IMR-90 (cell line): ENCODE measurements around the gene ADGRG1. TPM values are rescaled to one million over a fixed set of nuclear protein-coding genes. Genes with fewer than 3 reads are reported as not detected.

Source experiments
- ATAC-seq: fragments of 200-7000 bp; cut with Tn5 transposase; 2 replicates; pipeline ENCODE4 v1.9.1; 2020; ENCODE audit warnings: low read depth, mild to moderate bottlenecking, moderate library complexity
- BruUV-seq: library from RNA; stranded (reverse); fragments of 400-500 nt; replicated peaks from 2 replicates; lab custom pipeline; 2021; lab: Mats Ljungman, UMichigan
- CTCF ChIA-PET: fragments of 300-600 bp; formaldehyde crosslinking; extraction: SDS; loops from one replicate; lab custom pipeline; 2021; ENCODE audit warnings: antibody characterized with exemption; lab: Yijun Ruan, JAX
- POLR2A ChIA-PET: fragments of 300-600 bp; sonication (Branson Sonifier 250); formaldehyde crosslinking; loops from one replicate; lab custom pipeline; 2022; ENCODE audit warnings: antibody characterized with exemption; ENCODE audit not compliant: unreplicated experiment; lab: Charles Lee
- DNase-seq: peaks from one replicate; pipeline ENCODE4 v3.0.0; 2013
- H2AFZ ChIP-seq: replicated peaks from 2 replicates; pipeline ENCODE3; 2013; ENCODE audit warnings: low read length, mild to moderate bottlenecking; ENCODE audit not compliant: poor library complexity
- H2AK5ac ChIP-seq: 2 replicates; pipeline ENCODE4 v1.6.1; 2013; ENCODE audit warnings: low read depth, low read length, inconsistent platforms
- H2AK9ac ChIP-seq: replicated peaks from 2 replicates; pipeline ENCODE3; 2013; ENCODE audit warnings: mild to moderate bottlenecking, low read depth, low read length, moderate library complexity; ENCODE audit not compliant: poor library complexity
- H2BK120ac ChIP-seq: 2 replicates; pipeline ENCODE4 v1.6.1; 2013; ENCODE audit warnings: low read depth, low read length, inconsistent platforms
- H2BK15ac ChIP-seq: 3 replicates; pipeline ENCODE4 v1.6.1; 2013; ENCODE audit warnings: low read depth, low read length, inconsistent platforms
- H2BK20ac ChIP-seq: 2 replicates; pipeline ENCODE4 v1.6.1; 2013; ENCODE audit warnings: low read depth, mild to moderate bottlenecking, inconsistent platforms, low read length, moderate library complexity
- H2BK5ac ChIP-seq: 2 replicates; pipeline ENCODE4 v1.6.1; 2013; ENCODE audit warnings: mild to moderate bottlenecking, low read depth, low read length, inconsistent platforms; ENCODE audit not compliant: poor library complexity, severe bottlenecking
- H3K14ac ChIP-seq: replicated peaks from 2 replicates; pipeline ENCODE4 v1.6.1; 2013; ENCODE audit warnings: low read depth, low read length, inconsistent platforms
- H3K18ac ChIP-seq: 2 replicates; pipeline ENCODE4 v1.6.1; 2013; ENCODE audit warnings: low read depth, low read length, control low read depth
- H3K23ac ChIP-seq: 2 replicates; pipeline ENCODE4 v1.6.1; 2013; ENCODE audit warnings: low read depth, low read length, inconsistent platforms
- H3K27ac ChIP-seq: 2 replicates; pipeline ENCODE4 v1.5.1; 2013; ENCODE audit warnings: mild to moderate bottlenecking, control low read depth, low read length; ENCODE audit not compliant: insufficient read depth
- H3K27me3 ChIP-seq: 2 replicates; pipeline ENCODE4 v1.6.1; 2013; ENCODE audit warnings: low read length; ENCODE audit not compliant: control insufficient read depth, insufficient read depth
- H3K36me3 ChIP-seq: 2 replicates; pipeline ENCODE4 v1.6.1; 2013; ENCODE audit warnings: low read length, mixed read lengths; ENCODE audit not compliant: control insufficient read depth, insufficient read depth
- H3K4ac ChIP-seq: 2 replicates; pipeline ENCODE4 v1.6.1; 2013; ENCODE audit warnings: low read depth, low read length, inconsistent platforms
- H3K4me1 ChIP-seq: 2 replicates; pipeline ENCODE4 v1.6.1; 2013; ENCODE audit warnings: low read length, mixed read lengths; ENCODE audit not compliant: control insufficient read depth, insufficient read depth
- H3K4me2 ChIP-seq: 2 replicates; pipeline ENCODE4 v1.6.1; 2013; ENCODE audit warnings: low read depth, mild to moderate bottlenecking, control low read depth, low read length, moderate library complexity
- H3K4me3 ChIP-seq: 2 replicates; pipeline ENCODE4 v1.5.1; 2013; ENCODE audit warnings: low read depth, mild to moderate bottlenecking, control low read depth, low read length, moderate library complexity; ENCODE audit not compliant: insufficient read depth
- H3K56ac ChIP-seq: 2 replicates; pipeline ENCODE4 v1.6.1; 2013; ENCODE audit warnings: low read length, inconsistent platforms; ENCODE audit not compliant: insufficient read depth; ENCODE audit errors: extremely low read depth
- H3K79me1 ChIP-seq, 2 experiments: 2 replicates each; pipeline ENCODE4 v1.6.1; 2013; ENCODE audit warnings: low read length in 2 of 2, inconsistent platforms in 1 of 2, low read depth in 1 of 2
- H3K9ac ChIP-seq: 2 replicates; pipeline ENCODE4 v1.6.1; 2013; ENCODE audit warnings: low read depth, low read length, control low read depth
- H3K9me1 ChIP-seq: 2 replicates; pipeline ENCODE4 v1.6.1; 2013; ENCODE audit warnings: low read length, inconsistent platforms; ENCODE audit not compliant: insufficient read depth
- H3K9me3 ChIP-seq: 2 replicates; pipeline ENCODE4 v1.6.1; 2013; ENCODE audit warnings: low read length; ENCODE audit not compliant: control insufficient read depth, insufficient read depth
- H4K20me1 ChIP-seq: 2 replicates; pipeline ENCODE4 v1.6.1; 2013; ENCODE audit warnings: low read length, inconsistent platforms; ENCODE audit not compliant: insufficient read depth
- H4K5ac ChIP-seq: 2 replicates; pipeline ENCODE4 v1.6.1; 2013; ENCODE audit warnings: mild to moderate bottlenecking, low read depth, low read length, control low read depth
- H4K8ac ChIP-seq, 2 experiments: 2 replicates each; pipeline ENCODE4 v1.6.1; 2013; ENCODE audit warnings: low read depth in 2 of 2, low read length in 2 of 2, control low read depth in 1 of 2, inconsistent platforms in 1 of 2
- H4K91ac ChIP-seq: 2 replicates; pipeline ENCODE4 v1.6.1; 2013; ENCODE audit warnings: low read depth, low read length, inconsistent platforms; ENCODE audit not compliant: insufficient read depth
- CHD1 ChIP-seq: IDR thresholded peaks from 2 replicates; pipeline ENCODE4 v1.6.1; 2012; ENCODE audit warnings: low read depth, low read length, improper control_type of control experiment
- CTCF ChIP-seq: conservative IDR thresholded peaks from 2 replicates; pipeline ENCODE4 v1.5.1; 2012; ENCODE audit warnings: mild to moderate bottlenecking, low read depth, low read length, improper control_type of control experiment
- MAFK ChIP-seq: IDR thresholded peaks from 2 replicates; pipeline ENCODE4 v1.6.1; 2012; ENCODE audit warnings: low read depth, low read length, improper control_type of control experiment
- MAZ ChIP-seq: IDR thresholded peaks from 2 replicates; pipeline ENCODE4 v1.6.1; 2012; ENCODE audit warnings: low read depth, mild to moderate bottlenecking, low read length, improper control_type of control experiment, moderate library complexity, borderline replicate concordance
- RCOR1 ChIP-seq: IDR thresholded peaks from 2 replicates; pipeline ENCODE4 v1.6.1; 2012; ENCODE audit warnings: mild to moderate bottlenecking, low read length, improper control_type of control experiment; ENCODE audit not compliant: insufficient replicate concordance
- SMC3 ChIP-seq: fragments of 150-350 bp; IDR thresholded peaks from 2 replicates; pipeline ENCODE4 v1.6.1; 2016; ENCODE audit warnings: low read depth, mild to moderate bottlenecking, antibody characterized with exemption, low read length, moderate library complexity
- WGBS, 2 experiments: methylation state at CpG; one replicate each; pipeline versions ENCODE4 v1.1.5 to v1.1.7; 2013; ENCODE audit warnings: missing lambda C conversion rate in 2 of 2; ENCODE audit not compliant: insufficient read length in 1 of 2; ENCODE audit errors: extremely low coverage in 2 of 2; 5-methylcytosine and 5-hydroxymethylcytosine counted together
- dilution Hi-C: fragments of 300-500 bp; cut with HindIII; formaldehyde crosslinking; loops from one replicate; pipeline ENCODE4 v1.14.3; 2018; ENCODE audit warnings: low sequenced_read_pairs; ENCODE audit not compliant: unreplicated experiment
- in situ Hi-C: fragments of 300-500 bp; cut with MboI; formaldehyde crosslinking; loops from 3 replicates; pipeline ENCODE4 v1.14.3; 2019; ENCODE audit warnings: low sequenced_read_pairs, inconsistent platforms, mixed read lengths
- intact Hi-C: fragments of 100-400 bp; cut with micrococcal nuclease; formaldehyde crosslinking; loops from 2 replicates; pipeline ENCODE4 v1.10.0; 2022
- polyA plus RNA-seq, 3 experiments: library from polyadenylated mRNA; depleted of rRNA; stranded (reverse); fragments of >200 nt; gene quantifications; 2 replicates each; pipeline ENCODE4 v1.2.3, GENCODE V29; 2012; ENCODE audit warnings: low replicate concordance in 1 of 3
- total RNA-seq: library from RNA; depleted of rRNA; stranded (reverse); fragments of >200 nt; gene quantifications from 2 replicates; pipeline ENCODE4 v1.2.3, GENCODE V29; 2012

Gene ADGRG1
- total and polyA plus RNA-seq, 2 of the 4 experiments (the other 2 are of a cell fraction): 0.90 to 8.4 TPM

- CTCF ChIA-PET: no interaction called here
- Histone ChIP-seq H4K5ac (no peak overlapping the region), H3K18ac (no peak overlapping the region), H3K23ac (no peak overlapping the region), H3K27me3 (peaks cover 61% of the 10 kb centered on the region), H3K9ac (no peak overlapping the region), H3K4me1 (no peaks in the 10 kb centered on the region), H4K91ac (no peak overlapping the region), H3K4me3 (no peak overlapping the region), H2BK15ac (no peak overlapping the region), H2AK5ac (no peak overlapping the region), H3K4me2 (no peak overlapping the region), H3K9me1 (no peaks in the 10 kb centered on the region), H4K8ac (no peak overlapping the region), H2AFZ (no peak overlapping the region), H2BK120ac (no peak overlapping the region), H3K79me1 (no peaks in the 10 kb centered on the region), H2BK5ac (no peak overlapping the region), H3K9me3 (no peaks in the 10 kb centered on the region), H2AK9ac (no peak overlapping the region), H4K20me1 (no peaks in the 10 kb centered on the region), H3K56ac (no peak overlapping the region), H3K14ac (no peak overlapping the region), H3K27ac (no peak overlapping the region), H3K36me3 (no peaks in the 10 kb centered on the region), H2BK20ac (no peak overlapping the region), H3K4ac (no peak overlapping the region)
- POLR2A ChIA-PET: no interaction called here
- TF ChIP-seq CTCF (no peak), MAZ (no peak), SMC3 (no peak), CHD1 (no peak), RCOR1 (no peak), MAFK (no peak)
- dilution Hi-C loops (no loop called here), in situ Hi-C loops (no loop called here), intact Hi-C loops (no loop called here)
- DNase-seq (no peak), ATAC-seq (no peak)
- 83% methylated on average over 3 of the region's 8 CpGs; no CpG with 5 or more reads in 1 of the 2 experiments for WGBS, 2 experiments
- BruUV-seq: no TSS peak
These were observed 56.4 kb downstream of the ADGRG1 start for GRCh38 chr16:57684626-57685358.
